Activated CD4-positive, alpha-beta T cell treated with anti-CD3 and anti-CD28 coated beads for 1 hour (primary cell): ENCODE results near the gene BMAL2.

Source experiments
- DNase-seq: peaks from one replicate; pipeline ENCODE4 v3.0.0-alpha.2; 2020

BMAL2 gene

DNA sequence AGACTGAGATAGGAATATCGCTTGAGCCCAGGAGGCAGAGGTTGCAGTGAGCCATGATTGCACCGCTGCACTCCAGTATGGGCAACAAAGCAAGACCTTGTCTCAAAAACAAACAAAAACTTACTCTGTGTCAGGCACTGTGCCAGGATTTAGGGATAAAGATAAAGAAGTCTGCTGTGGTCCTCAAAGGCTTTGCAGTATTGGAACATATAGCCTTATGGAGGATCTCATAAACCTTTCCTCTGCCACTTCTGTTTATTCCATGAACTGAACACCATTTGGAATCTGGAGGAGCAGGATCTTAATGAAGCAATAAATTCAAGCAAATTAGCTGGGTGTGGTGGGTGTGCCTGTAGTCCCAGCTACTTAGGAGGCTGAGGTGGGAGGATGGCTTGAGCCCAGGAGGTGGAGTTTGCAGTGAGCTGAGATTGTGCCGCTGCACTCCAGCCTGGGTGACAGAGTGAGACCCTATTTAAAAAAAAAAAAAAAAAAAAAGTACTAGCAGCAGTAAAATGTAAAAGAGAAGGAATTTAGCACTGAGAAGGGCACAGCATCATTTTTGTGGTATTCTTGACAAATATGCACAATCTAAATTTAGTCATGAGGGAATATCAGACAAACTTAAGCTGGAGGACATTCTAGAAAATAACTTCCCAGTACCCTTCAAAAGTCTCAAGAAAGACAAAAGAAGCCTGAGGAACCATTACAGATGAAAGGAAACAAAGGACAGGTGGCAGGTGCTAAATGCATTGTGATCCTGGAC, 27.1 kb downstream of the BMAL2 start:
- DNase-seq: no peak

DNA sequence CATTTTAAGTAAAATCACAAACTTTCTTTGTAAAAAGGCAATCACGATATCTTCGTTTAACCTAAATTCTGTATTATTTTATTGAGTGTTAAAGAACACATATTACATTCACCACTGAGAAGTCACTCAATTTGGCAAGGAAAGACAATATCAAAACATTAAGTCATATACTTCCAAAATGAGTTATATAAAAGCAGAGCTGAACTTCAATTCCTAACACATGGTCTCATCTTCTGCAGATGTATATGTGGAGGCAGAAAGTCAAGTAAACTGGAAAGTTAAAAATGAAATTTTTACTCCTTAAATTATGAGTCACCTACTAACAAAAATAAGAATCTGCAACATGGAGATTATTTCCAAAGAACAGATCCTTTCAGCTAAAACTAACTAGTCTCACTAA, 28.7 kb downstream of the BMAL2 start:
- no peak for DNase-seq

DNA sequence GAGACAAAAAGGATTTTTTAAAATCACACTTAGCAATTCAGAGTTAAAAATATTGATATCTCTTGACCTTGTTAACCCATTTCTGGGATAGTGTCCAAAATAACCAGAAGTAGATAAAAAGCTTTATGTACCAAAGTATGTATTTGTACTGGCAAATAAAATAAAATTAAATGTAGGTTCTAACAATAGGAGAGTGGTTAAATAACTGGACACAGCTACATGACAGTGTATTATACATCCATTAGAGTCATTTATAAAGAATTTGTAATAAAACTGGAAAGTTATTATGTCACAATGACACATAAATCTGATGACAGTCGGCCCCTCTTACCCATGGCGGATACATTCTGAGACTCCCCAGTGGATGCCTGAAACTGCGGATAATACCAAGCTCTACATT, 34.0 kb downstream of the BMAL2 start:
- no peak for DNase-seq

DNA sequence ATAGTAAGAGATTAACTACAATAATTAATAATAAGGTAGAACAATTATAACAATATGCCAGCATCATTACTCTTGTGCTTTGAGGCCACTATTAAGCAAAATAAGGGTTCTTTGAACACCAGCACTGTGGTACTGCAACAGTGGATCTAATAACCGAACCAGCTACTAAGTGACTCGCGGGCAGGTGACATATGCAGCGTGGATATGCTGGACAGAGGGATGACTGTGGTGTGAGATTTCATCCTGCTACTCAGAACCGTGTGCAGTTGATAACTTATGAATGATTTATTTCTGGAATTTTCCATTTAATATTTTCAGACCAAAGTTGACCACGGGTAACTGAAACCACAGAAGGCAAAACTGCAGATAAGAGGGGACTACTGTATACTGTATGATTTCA, 34.4 kb downstream of the BMAL2 start:
- no peak for DNase-seq

DNA sequence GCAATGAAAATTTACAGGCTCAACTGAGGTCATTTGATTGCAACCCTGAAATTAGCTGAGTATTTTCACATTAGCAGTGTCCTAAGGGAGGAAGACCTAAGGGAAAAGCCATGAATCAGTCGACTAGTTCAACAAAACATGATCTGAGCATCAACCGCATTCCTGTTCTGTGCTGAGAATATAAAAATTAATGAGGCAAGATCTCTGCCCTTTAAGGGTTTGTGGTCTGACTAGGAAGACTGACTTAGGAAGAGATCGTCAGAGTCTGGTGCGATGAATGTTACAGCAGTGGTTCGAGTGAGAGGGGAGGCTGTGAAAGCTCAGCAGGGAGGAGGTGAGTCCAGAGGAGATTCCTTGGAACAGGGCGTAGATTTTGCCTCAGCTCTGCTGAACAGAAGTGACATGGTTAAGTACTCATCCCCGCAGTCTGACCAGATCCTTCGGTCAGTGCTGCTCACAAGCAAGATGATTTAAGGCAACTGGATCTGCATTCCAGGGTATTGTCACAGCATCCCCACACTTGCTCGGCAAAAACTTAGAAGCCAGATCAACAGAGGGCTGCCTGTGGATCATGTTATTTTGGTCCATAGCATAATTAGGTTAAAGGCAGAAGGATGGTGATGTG, 49.6 kb downstream of the BMAL2 start:
- no peak for DNase-seq
